ENCODE results near the gene IDS. TPM values are rescaled to one million over a fixed set of nuclear protein-coding genes. Genes with fewer than 3 reads are reported as not detected.

Gene IDS
- total RNA-seq, 1 experiment from 2014 or later = 29.9 TPM

GRCh38 chrX:149467461-149467860 lies 37.6 kb downstream of the IDS start:
- Mint-ChIP-seq H3K4me3 (ENCODE audit: unreplicated experiment) (no peak overlapping the region), H3K27me3 (ENCODE audit: insufficient read depth, unreplicated experiment) (no peaks in the 10 kb centered on the region), H3K4me1 (ENCODE audit: insufficient read depth, unreplicated experiment) (peaks cover 5% of the 10 kb centered on the region), H3K36me3 (ENCODE audit: insufficient read depth, unreplicated experiment) (no peaks in the 10 kb centered on the region), H3K9me3 (ENCODE audit: unreplicated experiment) (peaks cover 19% of the 10 kb centered on the region), H3K27ac (ENCODE audit: low read depth, unreplicated experiment) (no peak overlapping the region)
- BruUV-seq (replicated peaks) = no TSS peak
- no peak for TF ChIP-seq CTCF (IDR thresholded peaks at IDR 0.05; ENCODE audit: unreplicated experiment)
- intact Hi-C loops (cut with micrococcal nuclease) = no loop called here
- ChIA-PET CTCF (interaction anchor here (0.7 to 0.9 kb wide), 2 partner anchors 180 to 494 kb away, joined by 4 to 6 read pairs; no protein-coding TSS in a partner anchor), POLR2A (no interaction called here)
- no peak for DNase-seq (ENCODE audit: unreplicated experiment)

GRCh38 chrX:149462849-149463248 lies 42.3 kb downstream of the IDS start:
- H3K9me3 Mint-ChIP-seq (ENCODE audit: unreplicated experiment) = peaks cover 33% of the 10 kb centered on the region
- no TSS peak for BruUV-seq (replicated peaks)
- intact Hi-C loops (cut with micrococcal nuclease) = no loop called here
- POLR2A ChIA-PET = interaction anchor here (0.6 kb wide), 1 partner anchor 10 kb away, joined by 3 read pairs; no protein-coding TSS in a partner anchor
- CTCF ChIA-PET = interaction anchor here (0.5 to 0.9 kb wide), 3 partner anchors 8 to 1274 kb away, joined by 3 read pairs; no protein-coding TSS in a partner anchor
- H3K4me1 Mint-ChIP-seq (ENCODE audit: insufficient read depth, unreplicated experiment) = peaks cover 5% of the 10 kb centered on the region
- no peaks in the 10 kb centered on the region for H3K27me3 Mint-ChIP-seq (ENCODE audit: insufficient read depth, unreplicated experiment)
- H3K4me3 Mint-ChIP-seq (ENCODE audit: unreplicated experiment) = no peak overlapping the region
- TF ChIP-seq CTCF (IDR thresholded peaks at IDR 0.05; ENCODE audit: unreplicated experiment) = no peak
- H3K27ac Mint-ChIP-seq (ENCODE audit: low read depth, unreplicated experiment) = no peak overlapping the region
- DNase-seq (ENCODE audit: unreplicated experiment) = no peak
- H3K36me3 Mint-ChIP-seq (ENCODE audit: insufficient read depth, unreplicated experiment) = no peaks in the 10 kb centered on the region

GRCh38 chrX:149461746-149462145 lies 43.4 kb downstream of the IDS start:
- no peak for DNase-seq (ENCODE audit: unreplicated experiment)
- H3K4me3 Mint-ChIP-seq (ENCODE audit: unreplicated experiment) = no peak overlapping the region
- no peak for TF ChIP-seq CTCF (IDR thresholded peaks at IDR 0.05; ENCODE audit: unreplicated experiment)
- intact Hi-C loops (cut with micrococcal nuclease) = no loop called here
- H3K4me1 Mint-ChIP-seq (ENCODE audit: insufficient read depth, unreplicated experiment) = peaks cover 5% of the 10 kb centered on the region
- no TSS peak for BruUV-seq (replicated peaks)
- H3K9me3 Mint-ChIP-seq (ENCODE audit: unreplicated experiment) = peaks cover 33% of the 10 kb centered on the region
- H3K27me3 Mint-ChIP-seq (ENCODE audit: insufficient read depth, unreplicated experiment) = no peaks in the 10 kb centered on the region
- H3K36me3 Mint-ChIP-seq (ENCODE audit: insufficient read depth, unreplicated experiment) = no peaks in the 10 kb centered on the region
- H3K27ac Mint-ChIP-seq (ENCODE audit: low read depth, unreplicated experiment) = no peak overlapping the region
- ChIA-PET CTCF (interaction anchor here (1.2 to 1.4 kb wide), 2 partner anchors 9 to 175 kb away, joined by 4 to 10 read pairs; no protein-coding TSS in a partner anchor), POLR2A (interaction anchor here (0.8 kb wide), 1 partner anchor 1416 kb away, joined by 4 read pairs; no protein-coding TSS in a partner anchor)

- H3K27me3 Mint-ChIP-seq (ENCODE audit: insufficient read depth, unreplicated experiment) = no peaks in the 10 kb centered on the region
- BruUV-seq (replicated peaks) = no TSS peak
- no peaks in the 10 kb centered on the region for H3K36me3 Mint-ChIP-seq (ENCODE audit: insufficient read depth, unreplicated experiment)
- H3K4me1 Mint-ChIP-seq (ENCODE audit: insufficient read depth, unreplicated experiment) = peaks cover 5% of the 10 kb centered on the region
- no peak for DNase-seq (ENCODE audit: unreplicated experiment)
- ChIA-PET POLR2A (no interaction called here), CTCF (interaction anchor here (1.2 kb wide), 1 partner anchor 12 kb away, joined by 4 read pairs; no protein-coding TSS in a partner anchor)
- peaks cover 20% of the 10 kb centered on the region for H3K9me3 Mint-ChIP-seq (ENCODE audit: unreplicated experiment)
- no peak overlapping the region for H3K4me3 Mint-ChIP-seq (ENCODE audit: unreplicated experiment)
- TF ChIP-seq CTCF (IDR thresholded peaks at IDR 0.05; ENCODE audit: unreplicated experiment) = no peak
- H3K27ac Mint-ChIP-seq (ENCODE audit: low read depth, unreplicated experiment) = no peak overlapping the region
- intact Hi-C loops (cut with micrococcal nuclease) = no loop called here
Measured at GRCh38 chrX:149458586-149458985, 46.5 kb downstream of the IDS start.

Data from MCF 10A (cell line).